ENCODE data around the gene NUP210L.

The NUP210L gene

GRCh38 chr1:153944005-153944826, 210.7 kb downstream of the NUP210L start:
- DNase-seq (ENCODE audit: low read depth), result no peak

- DNase-seq (ENCODE audit: low read depth), result no peak
Observed at GRCh38 chr1:153942766-153943549, 211.9 kb downstream of the NUP210L start.

All from stimulated activated CD8-positive, alpha-beta memory T cell treated with anti-CD3 and anti-CD28 coated beads, Interleukin-12 subunit alpha, Interleukin-12 subunit beta, amount 100 ng/mL, for 4 hours (primary cell).